ENCODE data around the gene HPD.

The HPD gene

GRCh38 chr12:121802485-121802842 lies 56.2 kb downstream of the HPD start:
- H3K9me3 ChIP-seq (replicated peaks; ENCODE audit: insufficient read depth, low read length): no peaks in the 10 kb centered on the region
- no peaks in the 10 kb centered on the region for H4K20me1 ChIP-seq (ENCODE audit: insufficient read depth, low read length)
- peak overlapping the region; percentile 67 for H3K4me3 ChIP-seq (ENCODE audit: low read length)
- H2AFZ ChIP-seq (ENCODE audit: low read length): no peak overlapping the region
- peaks cover 7% of the 10 kb centered on the region; the same call in 1 of the 2 replicates for H3K4me1 ChIP-seq (ENCODE audit: low read length)
- no peaks in the 10 kb centered on the region for H3K27me3 ChIP-seq (replicated peaks; ENCODE audit: insufficient read depth, low read length)
- H3F3A ChIP-seq (ENCODE audit: insufficient read depth, low read length): peaks cover 21% of the 10 kb centered on the region
- H3K4me2 ChIP-seq (ENCODE audit: low read depth, low read length): peak overlapping the region; percentile 96
- H3K27ac ChIP-seq (ENCODE audit: low read length): peak overlapping the region; percentile 99
- no peak for DNase-seq
- TF ChIP-seq CTCF (IDR thresholded peaks at IDR 0.05; ENCODE audit: low read length): no peak
- no peak for TF ChIP-seq EZH2phosphoT487 (IDR thresholded peaks at IDR 0.05; ENCODE audit: low read length)
- TF ChIP-seq EZH2 (optimal IDR thresholded peaks at IDR 0.05; ENCODE audit: low read depth, low read length): no peak
- peaks cover 68% of the 10 kb centered on the region for H3K79me2 ChIP-seq (ENCODE audit: low read length)
- H3K9ac ChIP-seq (ENCODE audit: low read length): peak overlapping the region; percentile 97
- no peaks in the 10 kb centered on the region for H3K9me2 ChIP-seq (replicated peaks; ENCODE audit: insufficient read depth, low read length)
- H3K36me3 ChIP-seq (replicated peaks; ENCODE audit: insufficient read depth, low read length): no peaks in the 10 kb centered on the region

- TF ChIP-seq EZH2 (optimal IDR thresholded peaks at IDR 0.05; ENCODE audit: low read depth, low read length): no peak
- no peak for TF ChIP-seq EZH2phosphoT487 (IDR thresholded peaks at IDR 0.05; ENCODE audit: low read length)
- no peaks in the 10 kb centered on the region for H3K9me3 ChIP-seq (replicated peaks; ENCODE audit: insufficient read depth, low read length)
- H3K4me1 ChIP-seq (ENCODE audit: low read length): peaks cover 7% of the 10 kb centered on the region; the same call in 1 of the 2 replicates
- H4K20me1 ChIP-seq (ENCODE audit: insufficient read depth, low read length): no peaks in the 10 kb centered on the region
- H3K9me2 ChIP-seq (replicated peaks; ENCODE audit: insufficient read depth, low read length): no peaks in the 10 kb centered on the region
- peaks cover 68% of the 10 kb centered on the region for H3K79me2 ChIP-seq (ENCODE audit: low read length)
- peak; percentile 46 for DNase-seq
- no peak overlapping the region for H2AFZ ChIP-seq (ENCODE audit: low read length)
- peak overlapping the region; percentile 67 for H3K4me3 ChIP-seq (ENCODE audit: low read length)
- peak overlapping the region; percentile 96 for H3K4me2 ChIP-seq (ENCODE audit: low read depth, low read length)
- H3F3A ChIP-seq (ENCODE audit: insufficient read depth, low read length): peaks cover 21% of the 10 kb centered on the region
- H3K36me3 ChIP-seq (replicated peaks; ENCODE audit: insufficient read depth, low read length): no peaks in the 10 kb centered on the region
- H3K9ac ChIP-seq (ENCODE audit: low read length): peak overlapping the region; percentile 97
- no peaks in the 10 kb centered on the region for H3K27me3 ChIP-seq (replicated peaks; ENCODE audit: insufficient read depth, low read length)
- H3K27ac ChIP-seq (ENCODE audit: low read length): peak overlapping the region; percentile 99
Observed at GRCh38 chr12:121801595-121802484, 56.8 kb downstream of the HPD start.

GRCh38 chr12:121800694-121801594 lies 57.7 kb downstream of the HPD start:
- H3K79me2 ChIP-seq (ENCODE audit: low read length): peaks cover 59% of the 10 kb centered on the region
- H3K4me1 ChIP-seq (ENCODE audit: low read length): peaks cover 7% of the 10 kb centered on the region; the same call in 1 of the 2 replicates
- no peaks in the 10 kb centered on the region for H3K9me2 ChIP-seq (replicated peaks; ENCODE audit: insufficient read depth, low read length)
- H2AFZ ChIP-seq (ENCODE audit: low read length): no peak overlapping the region
- peaks cover 21% of the 10 kb centered on the region for H3F3A ChIP-seq (ENCODE audit: insufficient read depth, low read length)
- no peaks in the 10 kb centered on the region for H3K27me3 ChIP-seq (replicated peaks; ENCODE audit: insufficient read depth, low read length)
- H3K9ac ChIP-seq (ENCODE audit: low read length): peak overlapping the region; percentile 97
- H3K4me3 ChIP-seq (ENCODE audit: low read length): peak overlapping the region; percentile 67
- H4K20me1 ChIP-seq (ENCODE audit: insufficient read depth, low read length): no peaks in the 10 kb centered on the region
- no peaks in the 10 kb centered on the region for H3K36me3 ChIP-seq (replicated peaks; ENCODE audit: insufficient read depth, low read length)
- peak overlapping the region; percentile 99 for H3K27ac ChIP-seq (ENCODE audit: low read length)
- no peaks in the 10 kb centered on the region for H3K9me3 ChIP-seq (replicated peaks; ENCODE audit: insufficient read depth, low read length)
- H3K4me2 ChIP-seq (ENCODE audit: low read depth, low read length): peak overlapping the region; percentile 96
- DNase-seq: peak; percentile 42
- TF ChIP-seq EZH2 (optimal IDR thresholded peaks at IDR 0.05; ENCODE audit: low read depth, low read length) (no peak), EZH2phosphoT487 (IDR thresholded peaks at IDR 0.05; ENCODE audit: low read length) (no peak), CTCF (IDR thresholded peaks at IDR 0.05; ENCODE audit: low read length) (no peak)
